Skin epidermis (tissue), 12 donors: ENCODE results near the gene HMGXB3.

Experiments
- H3K27ac ChIP-seq, 21 experiments: fragments of 200-600 bp; sonication (generic) in 11 of 21; one replicate each; pipeline ENCODE4 v1.5.0; 2020; ENCODE audit warnings: mild to moderate bottlenecking in 3 of 21, inconsistent platforms in 2 of 21, moderate library complexity in 2 of 21
- H3K4me3 ChIP-seq, 7 experiments: fragments of 200-600 bp; sonication (generic) in 2 of 7; one replicate each; pipeline ENCODE4 v1.5.0; 2020; ENCODE audit warnings: inconsistent platforms in 2 of 7, mild to moderate bottlenecking in 2 of 7, moderate library complexity in 1 of 7

Gene HMGXB3

DNA sequence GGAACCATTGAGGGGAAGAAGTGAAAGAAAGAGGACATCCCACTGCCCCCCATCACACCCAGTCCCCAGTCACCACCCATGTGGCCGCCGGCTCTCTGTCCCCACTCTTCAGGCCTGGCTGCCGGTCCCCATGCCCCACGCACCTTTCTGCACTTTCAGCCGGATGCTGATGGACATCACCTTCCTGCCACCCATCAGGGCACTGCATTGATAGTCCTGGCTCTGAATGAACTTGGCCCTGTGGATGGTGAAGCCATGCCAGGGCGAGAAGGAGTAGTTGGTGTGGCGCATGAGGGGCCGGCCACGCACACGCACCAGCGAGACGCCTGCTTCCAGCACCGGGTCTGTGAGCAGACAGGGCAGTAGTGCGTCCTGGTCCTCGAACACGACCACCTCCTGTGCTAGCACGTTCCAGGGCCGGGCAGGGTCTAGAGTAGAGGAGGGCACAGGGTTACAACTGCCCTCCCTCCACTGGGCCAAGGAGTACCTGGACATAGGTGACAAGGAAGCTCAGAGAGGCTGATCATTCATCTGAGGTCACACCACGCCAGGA is 79.4 kb downstream of the HMGXB3 start:
- no peak overlapping the region for H3K27ac ChIP-seq
- H3K4me3 ChIP-seq, result no peak overlapping the region

DNA sequence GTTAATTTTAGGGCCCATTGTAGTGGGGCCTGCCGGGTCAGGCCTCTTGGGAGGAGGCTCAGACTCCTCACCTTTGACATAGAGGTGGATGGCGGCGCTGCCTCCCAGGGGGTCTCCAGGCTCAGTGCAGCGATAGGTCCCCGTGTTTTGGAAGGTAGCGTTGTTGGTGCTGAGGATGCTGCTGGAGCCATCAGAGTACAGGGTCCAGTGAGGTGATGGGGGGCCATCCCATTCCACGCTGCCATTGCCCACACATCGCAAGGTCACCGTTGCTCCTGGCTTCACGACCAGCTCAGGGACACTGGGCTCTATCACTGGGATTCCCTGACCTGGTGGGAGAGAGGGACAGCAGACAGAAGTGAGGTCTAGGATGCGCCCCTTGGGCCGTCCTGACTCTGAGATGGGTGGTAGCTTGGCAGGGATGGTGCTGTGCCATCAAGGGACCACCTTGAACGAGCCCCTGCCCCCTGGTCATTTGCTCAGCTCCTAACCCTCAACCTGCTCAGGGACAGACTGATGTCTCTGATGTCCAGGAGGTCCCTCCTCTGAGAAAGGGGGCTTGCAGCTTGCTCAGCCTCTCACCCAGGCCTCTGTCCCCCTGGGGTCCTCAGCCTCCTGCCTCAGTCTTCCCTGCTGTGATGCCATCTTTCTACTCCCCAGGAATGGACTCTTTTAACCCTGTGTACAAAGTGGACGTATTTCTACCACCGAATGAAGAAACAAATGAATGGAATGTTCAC is 80.3 kb downstream of the HMGXB3 start:
- Histone ChIP-seq H3K4me3 (no peak overlapping the region), H3K27ac (peak overlapping the region in 3 of 21 experiments; percentile 42 to 68 (median 44))

DNA sequence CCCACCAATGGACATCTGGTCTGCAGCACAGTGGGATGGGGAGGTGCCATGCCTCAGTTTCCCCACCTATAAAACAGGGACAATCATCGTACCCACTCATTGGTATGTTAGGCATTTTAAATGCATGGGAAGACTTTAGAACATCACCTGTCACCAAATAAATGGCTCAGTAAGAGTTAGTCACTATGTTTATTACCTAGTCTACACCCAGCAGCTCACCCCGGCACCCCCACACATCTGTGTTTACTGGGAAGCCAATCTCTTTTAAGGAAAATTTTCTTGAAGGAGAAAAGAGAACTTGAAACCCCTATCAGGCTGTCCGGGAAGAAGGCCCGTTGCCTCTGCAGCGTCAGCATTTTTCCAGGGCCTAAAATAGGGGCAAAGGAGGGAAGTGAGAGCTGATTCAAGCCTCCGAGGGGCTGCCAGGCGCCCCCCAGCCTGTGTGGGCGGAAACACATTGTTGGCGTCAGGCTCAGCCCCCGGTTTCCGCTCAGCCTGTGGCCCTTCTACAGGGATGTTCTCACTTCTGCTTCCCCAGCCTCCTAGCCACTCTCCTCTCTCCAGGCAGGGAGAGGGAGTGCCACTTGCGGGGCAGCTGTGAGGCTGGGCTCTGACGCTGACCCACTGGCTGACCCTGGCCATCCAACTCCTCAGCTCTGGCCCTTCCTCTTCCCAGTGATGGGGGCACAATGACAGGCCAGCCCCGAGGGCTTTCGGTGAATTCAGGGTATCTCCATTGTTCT is 81.2 kb downstream of the HMGXB3 start:
- Histone ChIP-seq H3K27ac (peak overlapping the region in 13 of 21 experiments; percentile 5 to 74 (median 37)), H3K4me3 (no peak overlapping the region)

- peak overlapping the region in 14 of 21 experiments; percentile 5 to 74 (median 36) for H3K27ac ChIP-seq
- peak overlapping the region in 1 of 7 experiments; percentile 15 for H3K4me3 ChIP-seq
Measured at GRCh38 chr5:150082374-150082773, 81.8 kb downstream of the HMGXB3 start.

DNA sequence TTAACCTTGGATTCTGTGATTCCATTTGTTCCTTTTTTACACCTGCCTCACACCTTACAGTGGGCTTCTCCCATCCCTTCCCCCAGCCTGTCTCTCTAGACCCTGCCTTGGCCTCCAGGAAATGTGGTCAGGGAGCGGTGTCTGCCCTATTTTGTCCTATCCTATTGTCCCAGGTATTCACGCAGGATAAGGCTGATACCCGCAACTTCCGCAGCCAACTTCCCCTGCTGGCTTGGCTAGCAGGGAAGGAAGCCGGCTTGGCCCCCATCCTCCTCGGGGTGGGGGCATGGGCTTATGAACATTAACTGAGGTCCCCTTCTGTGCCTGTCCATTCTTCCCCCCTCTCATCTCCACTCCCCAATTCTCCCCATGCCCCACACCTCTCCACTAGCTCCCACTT is 82.3 kb downstream of the HMGXB3 start:
- peak overlapping the region in 2 of 7 experiments; percentile 8 to 15 for H3K4me3 ChIP-seq
- H3K27ac ChIP-seq, result peak overlapping the region in 14 of 21 experiments; percentile 5 to 74 (median 34)

GRCh38 chr5:150084754-150085153 is 84.2 kb downstream of the HMGXB3 start:
- H3K27ac ChIP-seq, result peak overlapping the region in 7 of 21 experiments; percentile 5 to 70 (median 36)
- H3K4me3 ChIP-seq, result peak overlapping the region in 4 of 7 experiments; percentile 5 to 28 (median 26)

GRCh38 chr5:150085191-150085912 is 84.8 kb downstream of the HMGXB3 start:
- peak overlapping the region in 12 of 21 experiments; percentile 11 to 82 (median 40) for H3K27ac ChIP-seq
- peak overlapping the region; percentile 2 to 28 (median 24) for H3K4me3 ChIP-seq

DNA sequence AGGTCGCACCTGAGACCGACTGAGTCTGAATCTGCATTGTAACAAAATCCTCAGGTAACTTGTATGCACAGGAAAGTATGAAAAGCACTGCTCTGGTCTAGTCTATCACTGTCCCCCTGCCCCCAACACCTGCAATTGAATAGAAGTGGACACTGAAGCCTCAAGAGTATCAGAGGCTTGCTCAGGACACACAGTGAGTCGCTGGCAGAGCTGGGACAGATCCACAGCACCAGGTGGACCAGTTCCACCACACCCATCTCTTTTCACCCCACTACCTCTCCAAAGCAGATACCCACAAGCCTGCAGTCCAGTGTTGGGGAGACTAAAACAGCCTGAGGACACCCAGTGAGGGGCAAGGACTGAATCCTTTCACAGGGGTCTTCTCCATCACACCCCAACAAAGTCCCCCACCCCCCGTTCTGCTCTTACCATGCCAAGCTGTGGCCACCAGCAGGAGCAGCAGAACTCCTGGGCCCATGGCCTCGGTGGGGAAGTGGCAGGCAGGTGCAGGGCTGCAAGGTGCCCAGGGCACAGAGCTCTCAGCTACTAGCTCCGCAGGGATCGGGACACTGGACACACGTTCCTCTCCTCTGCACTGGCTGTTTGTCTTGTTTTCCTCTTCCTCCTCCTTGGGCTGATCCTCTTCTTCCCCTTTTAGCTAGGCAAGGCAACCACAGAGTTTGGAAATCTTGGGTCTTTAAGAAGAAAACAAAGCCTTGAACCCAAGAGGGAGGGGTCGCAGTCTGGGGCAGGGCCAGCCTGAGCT is 85.6 kb downstream of the HMGXB3 start, which contains the start of gene CSF1R:
TSS of gene CSF1R (minus strand) at position 605 of the 766 bp plus-strand sequence. CDS start at position 478, 127 bp downstream.
- Histone ChIP-seq H3K27ac (peak within 1 kb of the TSS in 12 of 21 experiments; percentile 11 to 82 (median 46)), H3K4me3 (peak within 1 kb of the TSS; percentile 2 to 28 (median 24))

DNA sequence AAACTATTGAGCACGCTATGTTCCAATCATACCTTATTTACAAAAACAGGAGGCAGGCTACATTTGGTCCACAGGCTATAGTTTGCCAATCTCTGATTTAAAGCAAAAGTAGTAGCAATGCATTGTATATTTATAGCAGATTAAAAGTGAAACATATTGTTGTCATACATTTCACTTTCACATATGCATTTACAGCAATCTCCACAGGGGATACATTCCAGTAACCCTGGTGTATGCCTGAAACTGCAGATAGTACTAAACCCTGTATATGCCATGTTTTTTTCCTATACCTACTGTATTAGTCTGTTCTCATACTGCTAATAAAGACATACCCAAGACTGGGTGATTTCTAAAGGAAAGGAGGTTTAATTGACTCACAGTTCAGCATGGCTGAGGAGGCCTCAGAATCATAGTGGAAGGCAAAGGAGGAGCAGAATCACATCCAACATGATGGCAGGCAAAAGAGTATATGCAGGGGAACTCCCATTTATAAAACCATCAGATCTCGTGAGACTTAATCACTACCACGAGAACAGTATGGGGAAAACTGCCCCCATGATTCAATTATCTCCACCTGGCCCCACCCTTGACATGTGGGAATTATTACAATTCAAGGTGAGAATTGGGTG is 91.7 kb downstream of the HMGXB3 start:
- no peak overlapping the region for H3K4me3 ChIP-seq
- no peak overlapping the region for H3K27ac ChIP-seq

DNA sequence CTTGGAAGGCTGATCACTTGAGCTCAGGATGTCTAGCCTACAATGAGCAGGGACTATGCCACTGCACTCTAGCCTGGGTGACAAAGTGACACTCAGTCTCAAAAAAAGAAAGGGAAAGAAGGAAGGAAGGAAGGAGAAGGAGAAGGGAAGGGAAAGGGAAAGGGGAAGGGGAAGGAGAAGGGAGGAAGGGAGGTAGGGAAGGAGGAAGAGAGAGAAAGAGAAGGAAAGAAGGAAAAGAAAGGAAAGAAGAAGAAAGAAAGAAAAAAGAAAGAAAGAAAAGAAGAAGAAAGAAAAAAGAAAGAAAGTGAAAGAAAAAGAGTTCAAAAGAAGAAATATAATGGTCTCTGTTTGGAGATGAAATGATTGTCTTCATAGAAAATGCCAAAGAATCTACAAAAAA is 96.6 kb downstream of the HMGXB3 start:
- Histone ChIP-seq H3K4me3 (no peak overlapping the region), H3K27ac (no peak overlapping the region)

DNA sequence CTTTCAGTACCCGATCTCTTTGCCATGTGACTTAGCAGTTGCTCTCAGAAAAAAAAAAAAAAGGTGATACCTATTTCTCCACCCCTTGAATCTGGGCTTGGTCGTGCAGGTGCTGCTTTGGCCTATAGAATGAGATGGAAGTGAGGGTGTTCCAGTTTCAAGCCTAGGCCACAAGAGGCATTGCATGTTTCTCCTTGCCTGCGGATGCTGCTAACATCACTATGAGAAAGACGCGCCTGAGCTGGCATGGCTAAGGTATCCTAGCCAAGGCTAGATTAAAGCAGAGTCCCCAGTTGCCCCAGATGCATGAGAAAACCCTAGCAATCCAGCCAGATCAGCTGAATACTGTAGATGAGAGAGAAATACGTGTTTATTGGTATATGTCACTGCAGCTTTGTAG is 100.5 kb downstream of the HMGXB3 start:
- H3K4me3 ChIP-seq, result no peak overlapping the region
- no peak overlapping the region for H3K27ac ChIP-seq
